ENCODE data around the gene CAMTA1. TPM values are rescaled to one million over a fixed set of nuclear protein-coding genes. Genes with fewer than 3 reads are reported as not detected.

CAMTA1 gene
- total RNA-seq, 1 experiment from 2014 or later = 69.5 TPM

GRCh38 chr1:7585216-7585907 lies 800.1 kb downstream of the CAMTA1 start:
- Histone ChIP-seq H3K4me2 (ENCODE audit: low read length) (no peak overlapping the region), H3K9me3 (ENCODE audit: control insufficient read depth in 1 of 2, insufficient read depth in 1 of 2, low read depth in 1 of 2, low read length in 2 of 2) (no peaks in the 10 kb centered on the region), H3K4me3 (replicated peaks in 1 of 2; ENCODE audit: low read depth in 1 of 2, low read length in 2 of 2) (no peak overlapping the region), H3K27me3 (ENCODE audit: insufficient read depth, low read length) (no peaks in the 10 kb centered on the region), H3K9ac (ENCODE audit: low read length) (no peak overlapping the region), H2AFZ (ENCODE audit: low read depth, low read length, poor library complexity, severe bottlenecking) (no peak overlapping the region), H3K9me2 (ENCODE audit: insufficient read depth) (no peaks in the 10 kb centered on the region), H3K4me1 (ENCODE audit: control insufficient read depth in 1 of 2, insufficient read depth in 2 of 2, low read length in 2 of 2) (peaks cover 0 to 8% of the 10 kb centered on the region in 2 experiments; a peak in 1 of 4 replicates), H3K27ac (ENCODE audit: low read depth, low read length) (no peak overlapping the region), H3K79me2 (ENCODE audit: insufficient read depth, low read length) (no peaks in the 10 kb centered on the region), H3K36me3 (ENCODE audit: control insufficient read depth in 1 of 2, insufficient read depth in 2 of 2, low read length in 2 of 2) (no peaks in the 10 kb centered on the region), H4K20me1 (ENCODE audit: insufficient read depth) (no peaks in the 10 kb centered on the region)
- ATAC-seq (no peak), DNase-seq (ENCODE audit: low read depth, low spot score) (no peak)
- intact Hi-C loops (cut with micrococcal nuclease) = no loop called here
- RAD21 ChIA-PET (ENCODE audit: low non-redundant PET in 1 of 2, low total read pairs in 2 of 2, uncharacterized antibody in 2 of 2, unreplicated experiment in 2 of 2) = no interaction called here
- no peak for TF ChIP-seq EZH2phosphoT487 (IDR thresholded peaks at IDR 0.05; ENCODE audit: borderline replicate concordance)
- no peak for TF ChIP-seq EGR1 (IDR thresholded peaks at IDR 0.05; ENCODE audit: low read depth)
- TF ChIP-seq ZNF274 (IDR thresholded peaks at IDR 0.05; ENCODE audit: low read depth, low read length) = no peak
- TF ChIP-seq POLR2AphosphoS5 (IDR thresholded peaks at IDR 0.05; ENCODE audit: low read depth, low read length) = no peak
- no peak for TF ChIP-seq ATF3 (IDR thresholded peaks at IDR 0.05)
- CTCF ChIA-PET = no interaction called here
- POLR2A ChIA-PET = no interaction called here
- no TSS peak for BruUV-seq (replicated peaks)

- H3K27me3 ChIP-seq (ENCODE audit: insufficient read depth, low read length) = no peaks in the 10 kb centered on the region
- peaks cover 0 to 8% of the 10 kb centered on the region in 2 experiments; a peak in 1 of 4 replicates for H3K4me1 ChIP-seq (ENCODE audit: control insufficient read depth in 1 of 2, insufficient read depth in 2 of 2, low read length in 2 of 2)
- H4K20me1 ChIP-seq (ENCODE audit: insufficient read depth) = no peaks in the 10 kb centered on the region
- no peak overlapping the region for H3K4me2 ChIP-seq (ENCODE audit: low read length)
- DNase-seq (ENCODE audit: low read depth, low spot score) = no peak
- RAD21 ChIA-PET (ENCODE audit: low non-redundant PET in 1 of 2, low total read pairs in 2 of 2, uncharacterized antibody in 2 of 2, unreplicated experiment in 2 of 2) = no interaction called here
- H3K9ac ChIP-seq (ENCODE audit: low read length) = no peak overlapping the region
- no peak overlapping the region for H3K27ac ChIP-seq (ENCODE audit: low read depth, low read length)
- H3K9me2 ChIP-seq (ENCODE audit: insufficient read depth) = no peaks in the 10 kb centered on the region
- intact Hi-C loops (cut with micrococcal nuclease) = no loop called here
- no peak overlapping the region for H2AFZ ChIP-seq (ENCODE audit: low read depth, low read length, poor library complexity, severe bottlenecking)
- H3K79me2 ChIP-seq (ENCODE audit: insufficient read depth, low read length) = no peaks in the 10 kb centered on the region
- H3K4me3 ChIP-seq (replicated peaks in 1 of 2; ENCODE audit: low read depth in 1 of 2, low read length in 2 of 2) = no peak overlapping the region
- no TSS peak for BruUV-seq (replicated peaks)
- TF ChIP-seq ELF1 (IDR thresholded peaks at IDR 0.05; ENCODE audit: borderline replicate concordance, low read depth) = no peak
- TF ChIP-seq EGR1 (IDR thresholded peaks at IDR 0.05; ENCODE audit: low read depth) = no peak
- no peak for TF ChIP-seq CEBPB (IDR thresholded peaks at IDR 0.05; ENCODE audit: low read depth)
- no peak for TF ChIP-seq EZH2 (IDR thresholded peaks at IDR 0.05)
- no peak for TF ChIP-seq SRF (IDR thresholded peaks at IDR 0.05; ENCODE audit: low read depth)
- no peak for TF ChIP-seq MAX (IDR thresholded peaks at IDR 0.05)
- TF ChIP-seq YY1 (IDR thresholded peaks at IDR 0.05; ENCODE audit: extremely low read depth, insufficient replicate concordance, low read depth, low read length) = no peak
- no peak for TF ChIP-seq POLR2AphosphoS5 (IDR thresholded peaks at IDR 0.05; ENCODE audit: low read depth, low read length)
- no peak for TF ChIP-seq JUND (IDR thresholded peaks at IDR 0.05)
- no peak for ATAC-seq
- CTCF ChIA-PET = no interaction called here
- no peaks in the 10 kb centered on the region for H3K36me3 ChIP-seq (ENCODE audit: control insufficient read depth in 1 of 2, insufficient read depth in 2 of 2, low read length in 2 of 2)
- POLR2A ChIA-PET = no interaction called here
- H3K9me3 ChIP-seq (ENCODE audit: control insufficient read depth in 1 of 2, insufficient read depth in 1 of 2, low read depth in 1 of 2, low read length in 2 of 2) = no peaks in the 10 kb centered on the region
Observed at GRCh38 chr1:7586031-7586941, 801.0 kb downstream of the CAMTA1 start.

Measured in HCT116 (cell line).